NCI-H187 treated with DMSO at 0.1 percent for 48 hours (cell line): Measurements from ENCODE around the gene REPS1.
"Not testable (repeated sequence)": the region's sequence is repeated elsewhere in the genome, so short reads cannot be mapped to it uniquely, and the experiment has no call there.

Experiments used
- DNase-seq: peaks from one replicate; lab custom pipeline; 2025; lab: John Stamatoyannopoulos, UW

Gene REPS1

DNA sequence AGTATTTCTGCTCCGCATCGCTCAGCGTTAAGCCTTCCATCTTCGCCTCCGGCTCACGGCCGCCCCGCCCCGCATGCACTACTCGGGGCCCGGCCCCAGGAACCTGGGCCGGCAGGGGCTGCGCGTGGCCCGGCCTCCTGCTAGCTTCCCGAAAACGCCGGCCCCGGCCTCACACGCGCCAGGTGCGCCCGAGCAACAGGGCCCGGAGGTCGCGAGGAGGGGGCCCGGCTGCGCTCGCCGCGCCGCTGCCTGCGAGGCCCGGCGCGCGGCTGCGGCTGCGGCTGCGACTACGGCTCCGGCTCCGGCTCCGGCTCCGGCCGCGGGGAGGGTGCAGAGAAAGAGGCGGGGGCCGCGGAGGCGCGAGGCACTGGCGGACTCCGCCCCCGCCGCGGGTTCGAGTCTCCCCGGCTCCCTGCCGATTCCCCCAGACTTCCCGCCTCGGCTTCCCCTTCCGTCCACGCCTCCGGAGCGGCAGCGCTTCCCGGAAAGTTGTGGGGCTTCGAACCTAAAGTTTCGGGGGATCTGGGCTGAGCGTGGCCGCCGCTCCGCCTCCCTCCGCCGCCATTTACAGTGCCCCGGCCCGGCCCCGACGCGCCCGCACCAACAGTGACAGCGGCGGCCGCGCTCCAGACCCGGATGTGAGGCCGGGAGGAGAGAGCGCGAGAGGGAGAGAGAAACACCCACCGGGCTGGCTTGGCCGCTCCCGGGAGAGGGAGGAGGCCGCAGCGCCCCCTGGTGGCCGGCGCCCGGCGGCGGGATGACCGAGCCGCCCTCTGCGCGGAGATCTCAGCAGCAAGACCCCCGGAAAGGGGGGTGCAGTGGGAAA is at the start of gene REPS1:
Gene REPS1, minus strand, starts transcription at position 611 of the 826 bp plus-strand sequence. Its CDS starts 571 bp downstream, at position 40.
- DNase-seq = peak; percentile 67

GRCh38 chr6:139037490-139037889 is 49.4 kb upstream of the REPS1 start:
- DNase-seq = no peak

DNA sequence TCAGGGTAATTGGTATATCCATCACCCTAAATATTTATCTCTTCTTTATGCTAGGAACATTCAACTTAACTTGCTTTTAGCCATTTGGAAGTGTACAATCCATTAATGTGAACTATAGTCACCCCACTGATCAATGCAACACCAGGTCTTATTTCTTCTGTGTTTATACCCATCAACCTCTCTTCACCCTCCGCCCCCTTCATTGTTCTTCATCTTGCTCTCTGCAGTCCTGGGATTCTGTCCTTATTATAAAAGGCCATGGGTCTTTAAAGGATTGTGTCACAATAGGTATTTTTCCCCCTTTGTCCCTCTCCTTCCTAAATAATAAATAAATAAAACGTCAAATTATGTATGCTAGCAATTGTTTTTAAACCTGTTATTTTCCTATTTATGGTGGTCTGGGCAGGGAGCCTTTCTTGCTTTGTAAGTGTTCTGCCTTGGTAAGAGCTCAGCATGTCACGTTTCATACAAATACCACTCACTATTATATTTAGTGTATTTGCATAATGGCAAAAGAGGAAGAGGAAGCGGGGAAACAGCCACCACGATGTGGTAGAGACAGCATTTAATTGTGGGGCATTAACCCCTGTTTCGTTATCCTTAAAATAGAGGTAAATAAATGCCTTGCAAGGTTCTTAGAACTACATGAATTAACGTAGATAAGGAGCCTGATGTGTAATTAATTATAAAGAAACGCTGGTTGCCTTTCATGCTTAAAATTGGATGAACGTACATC is 42.3 kb upstream of the REPS1 start:
- DNase-seq = no peak

- DNase-seq = no peak
Measured at GRCh38 chr6:139029470-139030227, 41.6 kb upstream of the REPS1 start.

GRCh38 chr6:139028658-139029469 is 40.8 kb upstream of the REPS1 start, which contains the start of gene ABRACL:
ABRACL (plus strand) TSS chr6:139028745; CDS start chr6:139034161, 5,416 bp downstream.
- peak; percentile 60 for DNase-seq

DNA sequence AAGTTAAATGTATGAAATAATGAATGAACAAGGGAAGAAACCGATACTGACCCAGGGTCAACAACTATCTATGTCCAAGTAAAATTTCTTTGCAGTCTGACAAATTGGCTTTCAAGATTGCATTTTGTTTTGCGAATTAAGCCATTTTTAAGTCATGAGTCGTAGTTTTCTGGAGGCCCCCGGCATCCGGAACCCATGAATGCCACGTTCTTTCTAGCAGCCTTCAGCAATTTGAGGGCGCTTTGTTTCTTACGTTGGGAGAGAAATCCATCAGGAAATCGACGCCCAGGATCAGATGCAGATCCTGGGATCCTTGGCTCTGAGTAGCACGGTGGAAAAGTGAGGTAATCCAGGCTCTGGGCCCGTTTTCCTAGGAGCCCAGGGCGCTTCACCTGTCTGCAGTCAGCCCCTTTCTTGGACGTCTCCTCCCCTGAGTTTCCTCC is 40.2 kb upstream of the REPS1 start:
- DNase-seq = no peak

GRCh38 chr6:139027620-139028182 is 39.6 kb upstream of the REPS1 start:
- DNase-seq = no peak

- not testable (repeated sequence) for DNase-seq
Measured at GRCh38 chr6:139025416-139025815, 37.4 kb upstream of the REPS1 start.

- no peak for DNase-seq
Measured at GRCh38 chr6:139020689-139021088, 32.6 kb upstream of the REPS1 start.

DNA sequence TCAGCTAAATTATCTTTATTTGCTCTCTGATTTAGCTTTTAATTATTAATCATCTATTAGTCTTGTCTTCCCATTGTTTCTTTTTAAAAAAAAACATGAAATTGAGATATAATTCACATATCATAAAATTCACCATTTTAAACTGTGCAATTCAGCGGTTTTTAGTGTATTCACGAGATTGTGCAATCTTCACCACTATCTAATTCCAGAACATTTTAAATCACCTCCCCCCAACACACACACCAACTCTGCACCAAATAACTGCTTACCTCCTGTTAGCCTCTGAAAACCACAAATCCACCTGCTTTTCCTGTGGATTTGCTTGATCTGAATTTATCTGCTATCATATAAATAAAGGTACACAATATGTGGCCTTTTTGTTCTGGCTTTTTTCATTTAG is 31.7 kb upstream of the REPS1 start:
- DNase-seq = no peak

DNA sequence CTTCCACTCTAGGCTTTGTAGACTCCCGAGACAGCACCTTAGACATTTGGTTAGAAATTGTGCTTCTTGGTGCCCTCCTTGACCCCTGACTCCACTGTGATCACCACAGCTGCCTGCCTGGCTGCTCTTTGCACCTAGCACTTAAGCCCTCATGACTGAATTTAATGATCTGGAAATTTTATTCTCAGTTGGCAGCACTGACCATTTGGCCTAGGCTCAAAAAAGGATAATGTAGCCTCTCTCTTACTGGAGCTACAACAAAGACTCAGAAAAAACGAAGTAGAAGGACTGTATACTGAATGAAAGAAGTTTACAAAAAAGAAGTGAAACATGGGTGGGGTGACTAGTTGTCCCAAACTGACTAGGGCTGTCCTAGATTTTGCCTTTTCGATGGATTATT is 29.2 kb upstream of the REPS1 start:
- no peak for DNase-seq

- DNase-seq = no peak
Measured at GRCh38 chr6:139016337-139017213, 28.5 kb upstream of the REPS1 start.

GRCh38 chr6:139014945-139015344 is 26.9 kb upstream of the REPS1 start:
- no peak for DNase-seq

GRCh38 chr6:139013185-139013800 is 25.2 kb upstream of the REPS1 start:
- no peak for DNase-seq

DNA sequence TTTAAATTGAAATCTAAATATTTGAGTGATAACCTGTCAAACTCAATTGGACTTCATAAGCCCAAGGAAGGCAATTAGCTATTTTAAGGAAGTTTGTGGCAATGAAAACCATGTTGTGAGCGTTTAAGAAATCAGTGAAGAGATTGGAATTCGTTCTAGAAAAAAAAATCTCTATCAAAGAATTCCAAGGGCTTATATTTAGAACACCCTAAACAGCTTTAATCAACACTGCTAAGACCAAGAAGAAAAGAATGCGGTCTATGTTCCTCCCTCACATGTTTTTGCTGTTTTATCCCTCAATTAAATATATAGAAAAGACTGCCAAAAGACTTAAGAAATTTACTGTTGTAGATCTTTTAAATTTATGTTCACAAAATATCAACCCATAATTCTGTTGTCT is 23.9 kb upstream of the REPS1 start:
- DNase-seq = no peak

DNA sequence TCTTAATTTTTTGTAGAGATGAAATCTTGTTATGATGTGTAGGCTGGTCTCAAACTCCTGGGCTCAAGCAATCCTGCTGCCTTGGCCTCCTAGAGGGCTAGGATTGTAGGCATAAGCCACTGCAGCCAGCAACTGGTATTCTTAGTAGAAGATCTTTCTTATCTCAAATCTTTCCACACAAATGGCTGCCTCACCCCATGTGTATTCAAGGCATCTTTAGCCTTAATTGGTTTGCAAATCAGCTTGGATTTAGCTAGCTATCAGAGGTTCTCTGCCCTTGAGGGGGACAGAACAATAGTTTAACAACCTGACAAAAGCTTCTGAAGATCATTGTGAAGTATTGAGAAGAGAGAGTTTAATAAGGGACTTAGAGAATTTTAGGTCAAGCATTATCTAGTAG is 22.6 kb upstream of the REPS1 start:
- DNase-seq = no peak

DNA sequence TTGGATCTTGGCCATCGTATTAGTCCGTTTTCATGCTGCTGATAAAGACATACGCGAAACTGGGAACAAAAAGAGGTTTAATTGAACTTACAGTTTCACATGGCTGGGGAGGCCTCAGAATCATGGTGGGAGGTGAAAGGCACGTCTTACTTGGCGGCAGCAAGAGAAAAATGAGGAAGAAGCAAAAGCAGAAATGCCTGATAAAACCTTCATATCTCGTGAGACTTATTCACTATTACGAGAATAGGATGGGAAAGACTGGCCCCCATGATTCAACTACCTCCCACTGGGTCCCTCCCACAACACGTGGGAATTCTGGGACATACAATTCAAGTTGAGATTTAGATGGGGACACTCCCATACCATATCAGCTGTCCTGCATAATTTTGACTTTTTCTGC is 20.1 kb upstream of the REPS1 start:
- DNase-seq = no peak

GRCh38 chr6:139007428-139007827 is 19.4 kb upstream of the REPS1 start:
- no peak for DNase-seq

GRCh38 chr6:139006477-139006876 is 18.4 kb upstream of the REPS1 start:
- no peak for DNase-seq

DNA sequence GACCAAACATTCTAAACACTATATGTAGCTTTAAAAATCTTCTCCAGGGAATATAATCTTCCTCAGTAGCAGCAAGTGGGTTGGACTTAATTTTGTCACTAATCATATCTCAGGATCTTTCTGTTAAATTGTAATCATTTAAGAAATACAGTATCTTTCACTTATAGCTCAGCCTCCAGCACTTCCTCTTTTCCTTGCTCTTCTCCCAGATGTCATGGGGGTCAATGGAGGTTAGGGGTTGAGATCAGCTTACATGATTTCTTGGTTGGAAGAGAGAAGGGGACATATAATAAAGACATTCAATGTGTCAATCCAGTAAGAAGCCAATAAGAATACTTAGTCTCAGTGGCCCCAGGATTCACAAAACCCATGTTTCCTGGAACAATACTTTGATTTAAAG is 15.7 kb upstream of the REPS1 start:
- DNase-seq = no peak
